NCI-H2107 (cell line): ENCODE measurements around the gene PADI1.

Source experiments
- DNase-seq: peaks from one replicate; lab custom pipeline; 2025; lab: John Stamatoyannopoulos, UW

PADI1 gene

DNA sequence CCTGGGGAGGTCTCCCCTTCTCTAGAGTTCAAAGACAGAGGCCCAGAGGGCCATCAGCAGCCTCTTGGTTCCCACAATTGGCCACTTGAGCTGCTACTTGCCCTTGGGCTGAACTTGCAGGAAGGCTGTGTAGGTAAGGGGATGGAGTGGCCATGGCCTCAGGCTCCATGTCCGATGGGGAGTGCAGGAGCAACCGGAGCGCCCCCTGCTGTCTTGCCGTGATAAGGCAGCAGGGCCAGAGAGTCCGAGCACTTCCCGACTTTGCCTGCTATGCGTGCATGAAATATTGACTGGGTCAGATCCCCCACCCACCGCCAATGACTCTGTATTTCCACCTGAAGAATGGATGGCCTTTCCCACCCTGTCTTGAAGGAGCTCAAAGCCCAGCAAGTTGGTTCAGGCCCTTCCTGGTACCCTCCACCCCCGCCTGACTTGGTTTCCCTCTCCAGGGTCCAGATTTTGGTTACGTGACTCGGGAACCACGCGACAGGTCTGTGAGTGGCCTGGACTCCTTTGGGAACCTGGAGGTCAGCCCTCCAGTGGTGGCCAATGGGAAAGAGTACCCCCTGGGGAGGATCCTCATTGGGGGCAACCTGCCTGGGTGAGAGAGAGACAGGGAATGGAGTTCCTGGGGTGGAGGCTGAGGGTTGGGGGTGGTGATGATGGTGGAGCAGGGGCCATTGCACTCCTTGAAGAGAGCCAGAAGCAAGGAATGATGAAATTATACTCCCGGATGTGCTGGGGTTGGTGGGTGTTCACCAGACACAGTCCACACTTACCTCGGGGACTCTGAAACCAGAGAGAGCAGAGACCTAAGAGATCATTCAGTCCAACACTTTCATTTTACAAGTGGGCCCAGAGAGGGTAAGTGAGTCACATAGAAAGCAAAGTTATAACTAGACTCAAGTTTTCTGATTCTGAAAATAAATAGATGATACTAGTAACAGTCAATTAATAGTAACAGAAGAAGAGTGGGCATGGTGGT, 69.5 kb downstream of the PADI1 start:
- no peak for DNase-seq

DNA sequence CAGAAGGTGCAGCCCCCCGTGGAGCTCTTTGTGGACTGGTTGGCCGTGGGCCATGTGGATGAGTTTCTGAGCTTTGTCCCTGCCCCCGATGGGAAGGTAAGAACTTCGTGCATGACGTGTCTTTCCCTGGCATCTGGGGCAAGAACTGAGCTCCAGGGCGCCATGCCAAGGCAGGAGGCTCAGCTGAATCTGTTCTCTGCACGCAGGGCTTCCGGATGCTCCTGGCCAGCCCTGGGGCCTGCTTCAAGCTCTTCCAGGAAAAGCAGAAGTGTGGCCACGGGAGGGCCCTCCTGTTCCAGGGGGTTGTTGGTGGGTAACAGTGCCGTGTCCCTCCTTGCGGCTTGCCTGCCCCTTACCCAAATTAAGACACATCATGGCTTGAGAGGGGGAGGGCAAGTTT, 71.6 kb downstream of the PADI1 start:
- DNase-seq: no peak

DNA sequence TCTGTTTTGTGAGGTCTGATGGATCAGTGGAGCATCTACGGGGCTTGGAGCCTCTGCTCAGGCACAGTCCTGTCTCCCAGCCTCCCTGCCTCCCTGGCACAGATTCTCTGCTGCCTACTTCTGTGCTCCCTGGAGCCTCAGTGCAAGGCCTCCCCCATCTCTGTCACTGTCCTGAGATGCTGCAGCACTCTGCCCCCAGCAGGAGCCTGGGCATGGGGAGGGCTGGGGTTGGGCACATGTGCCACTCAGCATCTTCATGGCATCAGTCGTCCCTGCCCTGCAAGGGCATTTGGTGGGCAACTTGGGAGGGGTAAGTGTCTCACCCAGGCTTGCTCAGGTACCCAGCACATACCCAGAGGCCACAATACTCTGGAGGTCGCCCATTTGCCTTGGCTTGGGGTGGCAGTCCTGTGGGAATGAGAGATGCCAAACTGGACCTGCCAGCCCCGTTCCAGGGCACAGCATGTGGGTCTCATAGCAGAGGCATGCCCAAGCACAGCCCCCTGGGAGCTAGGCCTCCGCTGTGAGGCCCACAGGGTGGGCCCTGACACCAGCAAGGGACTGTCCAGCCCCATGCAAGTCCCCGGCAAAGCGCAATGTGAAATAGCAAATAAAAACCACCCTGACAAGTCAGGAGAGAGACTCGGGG, 72.7 kb downstream of the PADI1 start:
- DNase-seq: no peak

DNA sequence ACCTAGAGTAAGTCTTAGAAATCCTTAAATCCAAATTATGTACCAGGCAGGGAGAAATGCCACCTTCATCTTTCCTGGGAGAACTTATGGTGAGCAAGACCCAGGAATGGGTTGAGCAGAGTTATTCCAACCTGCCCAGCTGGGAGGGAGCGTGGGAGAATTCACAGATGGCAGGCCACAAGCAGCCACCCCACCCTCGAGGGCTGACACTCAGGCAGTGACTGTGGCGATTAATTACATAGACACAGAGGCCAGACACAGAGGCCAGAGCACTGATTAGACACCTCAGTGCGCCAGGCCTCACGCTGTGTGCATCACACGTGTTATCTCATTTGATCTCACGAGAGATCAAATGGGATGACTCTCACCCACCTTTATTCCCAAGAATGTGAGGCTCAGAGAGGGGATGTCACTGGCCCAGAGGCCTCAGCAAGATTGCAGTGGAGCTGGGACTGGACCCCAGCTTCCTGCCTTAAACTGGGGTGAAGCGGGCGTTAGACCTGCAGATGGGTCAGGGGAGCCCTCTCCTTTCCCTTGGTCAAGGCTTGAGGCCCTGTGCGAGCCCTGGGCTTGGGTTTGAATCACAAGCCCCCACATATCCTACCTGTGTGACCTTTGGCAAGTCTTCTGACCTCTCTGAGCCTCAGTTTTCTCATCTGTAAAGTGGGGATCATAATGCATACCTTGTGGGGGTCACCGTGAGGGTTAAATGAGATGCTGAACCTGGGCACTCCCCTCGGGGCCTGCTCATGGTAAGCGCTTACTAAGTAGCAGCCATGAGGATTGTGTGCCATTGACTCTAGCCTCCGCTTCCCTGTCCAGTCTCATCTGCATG, 74.3 kb downstream of the PADI1 start:
- DNase-seq: no peak

DNA sequence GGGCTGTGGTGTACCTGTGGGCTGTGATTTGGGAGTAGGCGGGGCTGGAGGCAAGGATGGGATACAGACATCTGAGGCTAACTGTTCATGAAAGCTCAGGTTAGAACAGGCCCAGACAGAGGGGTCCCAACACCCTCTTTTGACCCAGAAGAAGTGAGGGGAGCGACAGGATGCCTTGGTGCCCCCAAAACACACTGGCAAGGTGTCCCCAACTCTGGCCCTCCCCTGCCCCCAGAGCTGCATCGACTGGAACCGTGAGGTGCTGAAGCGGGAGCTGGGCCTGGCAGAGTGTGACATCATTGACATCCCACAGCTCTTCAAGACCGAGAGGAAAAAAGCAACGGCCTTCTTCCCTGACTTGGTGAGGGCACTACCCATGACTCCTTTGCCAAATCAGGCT, 75.5 kb downstream of the PADI1 start:
- DNase-seq: no peak

DNA sequence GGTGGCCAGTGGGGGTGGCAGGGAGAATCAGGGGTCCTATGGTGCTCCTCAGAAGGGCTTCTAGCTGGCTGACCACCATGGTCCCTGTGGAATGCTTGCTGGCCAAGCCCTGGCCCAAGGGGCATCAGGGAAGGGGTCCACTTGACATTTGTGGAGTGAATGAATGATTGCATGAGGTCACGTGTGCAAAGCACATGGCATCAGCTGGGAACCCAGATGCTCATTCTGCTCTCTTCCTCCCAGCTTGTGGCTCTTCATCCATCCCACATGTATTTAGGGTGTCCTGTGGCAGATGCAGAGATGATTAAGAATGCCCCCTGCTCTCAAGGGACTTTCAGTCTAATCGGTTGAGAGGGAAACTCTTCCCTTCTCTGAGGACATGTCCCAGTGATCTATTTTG, 76.0 kb downstream of the PADI1 start:
- no peak for DNase-seq

DNA sequence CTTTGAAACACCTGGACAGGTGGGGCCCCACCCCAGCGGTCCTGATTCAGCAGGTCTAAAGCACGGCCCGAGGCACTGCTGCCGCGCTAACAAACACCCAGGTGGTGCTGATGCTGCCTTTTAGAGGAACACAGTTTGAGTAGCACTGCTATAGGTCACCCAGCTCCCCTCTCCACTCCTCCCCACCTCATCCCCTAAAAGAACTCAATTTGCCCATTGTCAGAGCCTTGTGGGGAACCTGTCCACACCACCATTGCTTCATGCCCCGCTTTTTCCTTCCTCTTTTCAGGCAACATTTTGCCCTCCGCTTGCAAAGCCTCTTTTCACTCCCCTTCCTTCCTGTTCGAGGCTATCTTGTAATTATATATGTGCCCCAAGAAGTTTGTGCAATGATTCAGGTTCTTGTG, 76.8 kb downstream of the PADI1 start:
- no peak for DNase-seq

DNA sequence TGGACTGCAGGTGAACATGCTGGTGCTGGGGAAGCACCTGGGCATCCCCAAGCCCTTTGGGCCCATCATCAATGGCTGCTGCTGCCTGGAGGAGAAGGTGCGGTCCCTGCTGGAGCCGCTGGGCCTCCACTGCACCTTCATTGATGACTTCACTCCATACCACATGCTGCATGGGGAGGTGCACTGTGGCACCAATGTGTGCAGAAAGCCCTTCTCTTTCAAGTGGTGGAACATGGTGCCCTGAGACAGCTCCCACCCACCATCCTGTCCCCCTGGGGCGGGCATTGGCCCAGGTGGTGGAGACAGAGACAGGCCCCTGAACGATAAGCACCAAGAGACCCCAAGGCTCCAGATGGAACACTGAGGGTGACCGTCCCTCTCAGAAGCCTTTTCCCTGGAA, 77.9 kb downstream of the PADI1 start:
- DNase-seq: no peak

DNA sequence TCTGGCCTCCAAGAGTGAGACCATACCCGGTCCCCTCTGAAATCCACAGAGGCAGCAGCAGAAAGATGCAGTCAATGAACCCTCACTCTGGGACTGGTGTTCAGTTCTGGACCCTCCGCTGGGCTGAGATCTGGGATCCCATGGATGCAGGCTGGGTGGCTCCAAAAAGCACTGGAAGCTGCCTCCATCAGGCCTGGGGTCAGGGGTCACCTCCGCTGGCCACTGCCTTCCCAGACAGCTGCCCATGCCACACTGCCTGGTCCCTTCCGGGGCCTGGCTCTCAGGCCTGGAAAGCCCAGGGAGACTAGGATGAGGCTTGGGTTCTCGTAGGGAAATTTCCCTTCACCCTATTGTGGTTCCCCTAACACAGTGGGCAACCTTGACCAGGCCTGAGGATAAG, 81.7 kb downstream of the PADI1 start:
- no peak for DNase-seq

DNA sequence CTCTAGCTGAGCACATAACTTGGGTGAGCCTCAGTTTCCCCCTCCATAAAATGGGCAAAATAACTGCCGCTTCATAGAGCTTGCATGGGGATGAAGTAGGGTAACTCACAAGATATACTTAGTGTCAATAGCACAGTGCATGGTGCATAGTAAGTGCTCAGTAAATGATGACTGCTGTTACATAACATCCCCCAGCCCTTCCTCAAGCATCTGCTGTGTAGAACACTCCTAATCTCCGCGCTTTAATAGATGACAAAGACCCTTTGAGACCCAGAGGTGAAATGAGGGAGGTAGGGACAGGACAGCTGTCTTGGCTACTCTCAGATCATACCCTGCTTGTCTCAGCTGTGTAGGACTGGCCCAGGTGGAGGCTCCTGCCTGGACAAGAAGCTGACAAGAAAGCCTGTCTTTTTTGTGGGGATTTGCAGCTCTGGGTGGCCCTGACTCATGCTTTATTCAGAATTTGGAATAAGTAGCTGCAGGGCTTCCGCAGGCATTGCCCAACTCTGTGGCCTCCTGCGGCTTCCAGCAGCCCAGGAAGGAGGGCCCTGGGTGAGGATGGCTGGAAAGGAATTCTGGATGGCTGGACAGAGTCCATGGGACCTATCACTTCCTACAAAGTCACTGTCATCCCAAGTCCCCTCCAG, 82.3 kb downstream of the PADI1 start:
- no peak for DNase-seq

DNA sequence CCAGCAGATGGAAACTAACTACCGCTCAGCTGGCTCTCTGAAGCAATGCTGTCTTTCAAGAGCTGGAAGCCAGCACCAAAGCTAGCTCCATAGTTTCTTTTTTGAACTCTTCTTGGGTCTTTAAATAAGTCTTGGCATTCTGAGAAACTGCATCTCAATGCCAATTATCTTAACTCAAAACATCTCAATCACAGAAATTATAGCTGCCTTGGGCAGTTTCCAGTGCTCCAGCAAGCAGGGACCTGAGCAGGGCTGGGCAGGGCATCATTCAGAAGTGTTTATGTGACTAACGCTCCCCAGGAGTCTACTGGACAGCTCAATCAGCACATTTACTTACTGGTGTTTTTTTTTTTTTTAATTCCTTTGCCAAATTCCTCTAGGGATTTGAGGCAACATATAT, 84.8 kb downstream of the PADI1 start:
- DNase-seq: no peak

DNA sequence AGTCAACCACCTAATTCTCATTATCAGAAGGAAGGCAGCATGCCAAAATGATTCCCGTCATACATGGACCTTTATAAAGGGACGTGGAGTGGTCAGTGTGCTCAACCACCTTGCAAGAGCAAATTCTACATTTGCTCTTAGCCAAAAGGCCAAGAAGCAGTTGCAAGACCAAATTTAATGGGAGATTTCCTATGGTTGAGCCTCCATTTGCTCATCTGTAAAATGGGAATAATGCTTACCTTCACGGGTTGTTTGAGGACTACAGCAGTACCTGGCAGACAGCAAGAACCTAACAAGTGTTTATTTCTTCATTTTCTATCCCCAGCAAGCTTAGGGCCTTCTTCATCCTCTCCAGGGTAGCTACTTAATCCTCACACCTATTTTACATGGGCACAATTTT, 85.6 kb downstream of the PADI1 start:
- DNase-seq: no peak

DNA sequence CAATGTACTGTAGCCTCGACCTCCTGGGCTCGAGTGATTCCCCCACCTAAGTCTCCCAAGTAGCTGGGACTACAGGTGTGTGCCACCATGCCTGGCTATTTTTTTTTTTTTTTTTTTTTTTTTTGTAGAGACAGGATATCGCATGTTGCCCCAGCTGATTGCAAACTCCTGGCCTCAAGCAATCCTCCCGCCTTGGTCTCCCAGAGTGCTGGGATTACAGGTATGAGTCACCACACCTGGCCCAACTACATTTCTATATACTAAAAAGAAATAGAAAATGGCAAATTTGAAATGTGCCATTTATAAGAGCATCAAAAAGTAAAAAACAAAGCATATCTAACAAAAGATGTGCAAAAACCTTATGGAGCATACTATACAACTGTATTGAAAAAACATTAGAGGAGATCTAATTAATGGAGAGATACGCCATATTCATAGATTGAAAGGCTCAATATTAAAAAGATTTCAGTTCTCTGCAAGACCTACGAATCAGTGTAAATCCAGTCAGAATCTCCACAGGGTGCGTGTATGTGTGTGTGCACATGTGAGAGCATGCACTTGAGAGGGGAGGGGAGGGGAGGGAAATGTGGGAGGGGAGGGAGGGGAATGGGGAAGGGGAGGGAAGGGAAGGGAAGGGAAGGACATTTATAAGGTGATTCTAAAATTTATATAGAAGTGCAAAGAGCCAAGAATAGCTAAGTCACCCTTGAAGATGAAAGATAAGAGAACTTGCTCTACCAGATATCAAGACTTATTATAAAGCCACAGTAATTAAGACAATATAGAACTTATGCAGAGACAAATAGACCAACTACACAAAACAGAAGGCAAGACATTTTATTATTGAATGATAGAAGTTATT, 87.6 kb downstream of the PADI1 start:
- DNase-seq: no peak

DNA sequence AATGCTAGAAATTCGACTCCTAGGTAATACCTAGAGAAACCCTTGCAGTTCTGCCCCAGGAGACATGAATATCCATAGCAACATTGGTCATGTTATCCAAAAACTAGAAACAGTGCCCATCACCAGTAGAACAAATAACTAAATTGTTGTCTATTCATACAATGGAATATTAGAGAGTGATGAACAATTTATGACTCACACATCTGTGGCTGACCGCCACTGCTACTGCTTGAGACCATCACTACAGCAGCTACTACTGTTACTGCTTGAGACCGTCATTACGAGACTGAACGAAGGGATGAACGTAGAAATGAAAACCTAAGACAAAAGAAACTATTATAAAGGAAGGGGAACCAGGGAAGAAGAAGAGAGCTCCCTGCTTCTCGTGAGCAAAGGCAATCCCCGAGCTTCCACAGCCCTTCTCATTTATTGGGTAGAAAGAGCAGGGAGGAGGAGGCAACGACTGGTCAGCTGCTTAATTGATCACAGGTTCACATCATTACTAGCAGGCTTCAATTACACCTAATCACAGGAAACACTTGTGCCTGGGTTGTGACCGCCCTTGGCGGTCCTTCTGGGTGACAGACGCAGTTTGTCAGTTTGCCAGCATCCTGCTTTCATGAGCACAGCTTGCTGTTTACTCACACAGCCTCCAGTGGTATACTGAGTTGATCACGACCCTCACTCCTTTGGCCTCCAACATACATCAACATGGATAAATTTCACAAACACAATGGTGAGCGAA, 88.9 kb downstream of the PADI1 start:
- DNase-seq: no peak

DNA sequence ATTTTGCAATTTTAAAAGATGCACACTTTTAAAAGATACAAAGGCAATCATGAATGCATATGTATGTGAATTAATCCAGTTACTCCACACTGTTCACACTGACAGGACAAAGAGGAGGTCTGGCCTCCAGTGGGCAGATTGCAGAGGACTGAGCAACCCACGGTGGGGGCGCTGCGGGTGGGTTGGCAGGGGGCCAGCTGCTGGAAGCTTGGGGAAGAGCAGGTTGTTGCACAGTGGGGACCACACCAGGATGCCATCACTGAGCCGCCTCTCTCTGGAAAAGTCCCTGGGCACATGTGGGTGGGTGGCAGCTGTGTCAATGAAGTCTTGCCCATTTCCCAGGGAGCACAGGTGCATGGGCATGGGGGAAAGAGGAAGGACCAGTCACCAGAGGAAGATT, 90.4 kb downstream of the PADI1 start:
- no peak for DNase-seq
